Measurements from ENCODE around the gene TRIM8. TPM values are rescaled to one million over a fixed set of nuclear protein-coding genes. Genes with fewer than 3 reads are reported as not detected.

TRIM8 gene
- total RNA-seq, 2 donors from 2014 or later, result 148 to 222 TPM

- intact Hi-C loops (cut with DNase I), result no loop called here
- TF ChIP-seq POLR2A (IDR thresholded peaks at IDR 0.05) (no peak), CTCF (IDR thresholded peaks at IDR 0.05) (no peak), POLR2AphosphoS5 (IDR thresholded peaks at IDR 0.05) (no peak)
- Histone ChIP-seq H3K9me3 (no peaks in the 10 kb centered on the region), H3K36me3 (no peaks in the 10 kb centered on the region), H3K27ac (no peak overlapping the region), H3K4me3 (no peak overlapping the region), H3K4me1 (replicated peaks) (peaks cover 16% of the 10 kb centered on the region), H3K27me3 (replicated peaks; ENCODE audit: insufficient read depth) (no peaks in the 10 kb centered on the region)
- no peak for DNase-seq (ENCODE audit: low spot score)
- WGBS, result 75% methylated on average over 6 of the region's 6 CpGs
These were observed 26.7 kb downstream of the TRIM8 start for GRCh38 chr10:102670871-102671434.

GRCh38 chr10:102673236-102673818 lies 29.0 kb downstream of the TRIM8 start:
- intact Hi-C loops (cut with DNase I), result no loop called here
- peak overlapping the region; percentile 50 to 52 for H3K27ac ChIP-seq
- DNase-seq (ENCODE audit: low spot score), result no peak
- no peaks in the 10 kb centered on the region for H3K27me3 ChIP-seq (replicated peaks; ENCODE audit: insufficient read depth)
- no peak overlapping the region for H3K4me3 ChIP-seq
- H3K9me3 ChIP-seq, result no peaks in the 10 kb centered on the region
- 59% methylated on average over 13 of the region's 13 CpGs for WGBS
- TF ChIP-seq CTCF (IDR thresholded peaks at IDR 0.05) (no peak), POLR2A (IDR thresholded peaks at IDR 0.05) (no peak), POLR2AphosphoS5 (IDR thresholded peaks at IDR 0.05) (no peak)
- H3K4me1 ChIP-seq (replicated peaks), result peaks cover 20% of the 10 kb centered on the region
- H3K36me3 ChIP-seq, result no peaks in the 10 kb centered on the region

- no peak for DNase-seq (ENCODE audit: low spot score)
- 2% methylated on average over 19 of the region's 19 CpGs for WGBS
- intact Hi-C loops (cut with DNase I), result no loop called here
- H3K4me3 ChIP-seq, result peak overlapping the region in 1 of 2 donors; percentile 7
- H3K4me1 ChIP-seq (replicated peaks), result peaks cover 21% of the 10 kb centered on the region
- H3K9me3 ChIP-seq, result no peaks in the 10 kb centered on the region
- H3K27ac ChIP-seq, result peak overlapping the region; percentile 50 to 52
- peak; percentile 25 for TF ChIP-seq POLR2A (IDR thresholded peaks at IDR 0.05)
- TF ChIP-seq CTCF (IDR thresholded peaks at IDR 0.05), result no peak
- no peak for TF ChIP-seq POLR2AphosphoS5 (IDR thresholded peaks at IDR 0.05)
- H3K36me3 ChIP-seq, result no peaks in the 10 kb centered on the region
- no peaks in the 10 kb centered on the region for H3K27me3 ChIP-seq (replicated peaks; ENCODE audit: insufficient read depth)
These were observed 29.7 kb downstream of the TRIM8 start for GRCh38 chr10:102673819-102674511.

- TF ChIP-seq POLR2AphosphoS5 (IDR thresholded peaks at IDR 0.05), result no peak
- H3K4me1 ChIP-seq (replicated peaks), result peaks cover 21% of the 10 kb centered on the region
- H3K4me3 ChIP-seq, result peak overlapping the region in 1 of 2 donors; percentile 7
- H3K27me3 ChIP-seq (replicated peaks; ENCODE audit: insufficient read depth), result no peaks in the 10 kb centered on the region
- no peak for DNase-seq (ENCODE audit: low spot score)
- peak overlapping the region; percentile 50 to 52 for H3K27ac ChIP-seq
- intact Hi-C loops (cut with DNase I), result no loop called here
- H3K36me3 ChIP-seq, result no peaks in the 10 kb centered on the region
- no peaks in the 10 kb centered on the region for H3K9me3 ChIP-seq
- 6% methylated on average over 2 of the region's 2 CpGs for WGBS
These were observed 30.3 kb downstream of the TRIM8 start for GRCh38 chr10:102674566-102674965.

GRCh38 chr10:102675011-102675665 lies 30.9 kb downstream of the TRIM8 start:
- H3K36me3 ChIP-seq, result no peaks in the 10 kb centered on the region
- peak overlapping the region; percentile 52 to 68 for H3K27ac ChIP-seq
- no peaks in the 10 kb centered on the region for H3K27me3 ChIP-seq (replicated peaks; ENCODE audit: insufficient read depth)
- H3K4me1 ChIP-seq (replicated peaks), result peaks cover 21% of the 10 kb centered on the region
- WGBS, result 23% methylated on average over 8 of the region's 8 CpGs
- no peak for DNase-seq (ENCODE audit: low spot score)
- TF ChIP-seq POLR2A (IDR thresholded peaks at IDR 0.05), result no peak
- no peak for TF ChIP-seq POLR2AphosphoS5 (IDR thresholded peaks at IDR 0.05)
- TF ChIP-seq CTCF (IDR thresholded peaks at IDR 0.05), result no peak
- no peak overlapping the region for H3K4me3 ChIP-seq
- H3K9me3 ChIP-seq, result no peaks in the 10 kb centered on the region
- intact Hi-C loops (cut with DNase I), result no loop called here

Data from prostate gland (tissue), 2 donors.